Heart left ventricle (tissue), 13 donors: ENCODE results near the gene RCCD1.

Experiments used
- CTCF ChIP-seq, 12 donors: fragments of 200-600 bp; sonication (generic) in 4 of 12; IDR thresholded peaks; one replicate each; pipeline versions ENCODE4 v1.5.0 to v1.8.0; 2018 to 2022; ENCODE audit warnings: antibody characterized with exemption in 12 of 12, mild to moderate bottlenecking in 5 of 12
- POLR2A ChIP-seq, 2 donors: fragments of 450-650 bp; IDR thresholded peaks; one replicate each; pipeline ENCODE4 v1.6.1; 2017; ENCODE audit warnings: antibody characterized with exemption in 2 of 2, mild to moderate bottlenecking in 2 of 2, moderate library complexity in 2 of 2
- donor health status: ischemic (EF 13 %, LVEDD 7.1; RV severe dilation, severe dysfunction).
- donor health status: DM: no; HTN: yes; CAD: no.
- donor health status: DM: no; HTN: no; CAD: no.
- donor health status: ischemic (EF 25% LVEDD 6.9; RV normal size, moderate dysfunction).
- donor health status: ischemic (EF 25% LVEDD 5.7; RV mildly dilated, moderate dysfunction).
- donor health status: ischemic (EF 35%, LVEDD 5.7; RV mildly dilated, moderate dysfunction).
- donor health status: nonischemic (EF 11% LVEDD 7.7; RV severe dilation, severe dysfunction).
- donor health status: DM: yes; HTN: yes; CAD: no.
- donor health status: PGD.
- donor health status: ischemic (EF 29% LVEDD 5.4; RV normal size, mild dysfunction).
- donor health status: nonischemic (EF 23%, LVEDD 6.1; RV moderate dilation, normal function).

- TF ChIP-seq CTCF (IDR thresholded peaks at IDR 0.05) (no peak), POLR2A (IDR thresholded peaks at IDR 0.05) (no peak)
Observed at GRCh38 chr15:90986790-90987507, 32.3 kb downstream of the RCCD1 start.
